GM19238 (cell line): ENCODE data around the gene PTCHD1.

Source experiments
- DNase-seq: peaks from one replicate; pipeline ENCODE4 v3.0.0; 2011; ENCODE audit warnings: low spot score; ENCODE audit not compliant: insufficient read length

PTCHD1 gene

DNA sequence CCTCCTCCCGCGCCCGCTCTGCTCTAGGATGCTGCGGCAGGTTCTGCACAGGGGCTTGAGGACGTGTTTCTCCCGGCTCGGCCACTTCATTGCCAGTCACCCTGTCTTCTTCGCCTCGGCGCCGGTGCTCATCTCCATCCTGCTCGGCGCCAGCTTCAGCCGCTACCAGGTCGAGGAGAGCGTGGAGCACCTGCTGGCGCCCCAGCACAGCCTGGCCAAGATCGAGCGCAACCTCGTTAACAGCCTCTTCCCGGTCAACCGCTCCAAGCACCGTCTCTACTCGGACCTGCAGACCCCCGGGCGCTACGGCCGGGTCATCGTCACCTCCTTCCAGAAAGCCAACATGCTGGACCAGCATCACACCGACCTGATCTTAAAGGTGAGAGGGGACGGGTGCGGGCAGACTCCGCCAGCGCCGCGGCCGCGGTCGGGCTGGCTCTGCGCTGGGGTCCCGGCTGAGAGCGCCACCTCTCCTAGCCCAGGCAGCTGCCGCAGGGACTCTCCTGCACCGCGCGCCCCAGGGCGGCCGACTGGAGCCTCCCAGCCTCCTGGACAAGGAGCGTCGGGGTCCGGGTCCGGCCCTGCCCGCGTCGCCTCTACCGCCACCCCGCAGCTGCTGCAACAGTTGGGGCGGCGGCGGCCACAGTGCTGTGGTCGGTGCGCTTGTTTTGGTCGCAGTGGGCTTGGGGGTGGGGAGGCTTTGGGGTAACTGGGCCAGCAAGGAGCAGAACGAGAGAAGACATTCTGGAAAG, at the start of gene PTCHD1:
PTCHD1 (plus strand) TSS at position 2 of the 752 bp plus-strand sequence; CDS start at position 29, 27 bp downstream.
- no peak for DNase-seq

- DNase-seq = no peak
Observed at GRCh38 chrX:23286731-23287130, 47.9 kb upstream of the PTCHD1 start.

GRCh38 chrX:23287191-23287725, 47.4 kb upstream of the PTCHD1 start:
- DNase-seq = no peak

GRCh38 chrX:23292354-23292987, 42.2 kb upstream of the PTCHD1 start:
- no peak for DNase-seq

GRCh38 chrX:23292988-23293651, 41.5 kb upstream of the PTCHD1 start:
- DNase-seq = no peak

GRCh38 chrX:23304881-23305280, 29.8 kb upstream of the PTCHD1 start:
- no peak for DNase-seq

DNA sequence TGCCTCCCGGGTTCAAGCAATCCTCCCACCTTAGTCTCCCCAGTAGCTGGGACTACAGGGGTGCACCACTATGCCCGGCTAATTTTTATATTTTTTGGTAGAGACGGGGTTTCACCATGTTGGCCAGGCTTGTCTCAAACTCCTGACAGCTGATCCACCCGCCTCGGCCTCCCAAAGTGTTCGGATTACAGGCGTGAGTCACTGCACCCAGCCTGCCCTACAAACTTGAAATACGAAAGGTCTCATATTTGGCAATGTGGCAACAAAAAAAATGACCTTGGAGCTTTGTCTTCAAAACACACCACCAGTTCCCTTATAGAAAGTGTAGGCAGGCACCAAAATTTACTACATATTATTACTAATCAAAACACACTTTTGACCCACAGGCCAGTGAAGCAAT, 22.9 kb upstream of the PTCHD1 start:
- no peak for DNase-seq

- DNase-seq = no peak
Observed at GRCh38 chrX:23312136-23312535, 22.5 kb upstream of the PTCHD1 start.

DNA sequence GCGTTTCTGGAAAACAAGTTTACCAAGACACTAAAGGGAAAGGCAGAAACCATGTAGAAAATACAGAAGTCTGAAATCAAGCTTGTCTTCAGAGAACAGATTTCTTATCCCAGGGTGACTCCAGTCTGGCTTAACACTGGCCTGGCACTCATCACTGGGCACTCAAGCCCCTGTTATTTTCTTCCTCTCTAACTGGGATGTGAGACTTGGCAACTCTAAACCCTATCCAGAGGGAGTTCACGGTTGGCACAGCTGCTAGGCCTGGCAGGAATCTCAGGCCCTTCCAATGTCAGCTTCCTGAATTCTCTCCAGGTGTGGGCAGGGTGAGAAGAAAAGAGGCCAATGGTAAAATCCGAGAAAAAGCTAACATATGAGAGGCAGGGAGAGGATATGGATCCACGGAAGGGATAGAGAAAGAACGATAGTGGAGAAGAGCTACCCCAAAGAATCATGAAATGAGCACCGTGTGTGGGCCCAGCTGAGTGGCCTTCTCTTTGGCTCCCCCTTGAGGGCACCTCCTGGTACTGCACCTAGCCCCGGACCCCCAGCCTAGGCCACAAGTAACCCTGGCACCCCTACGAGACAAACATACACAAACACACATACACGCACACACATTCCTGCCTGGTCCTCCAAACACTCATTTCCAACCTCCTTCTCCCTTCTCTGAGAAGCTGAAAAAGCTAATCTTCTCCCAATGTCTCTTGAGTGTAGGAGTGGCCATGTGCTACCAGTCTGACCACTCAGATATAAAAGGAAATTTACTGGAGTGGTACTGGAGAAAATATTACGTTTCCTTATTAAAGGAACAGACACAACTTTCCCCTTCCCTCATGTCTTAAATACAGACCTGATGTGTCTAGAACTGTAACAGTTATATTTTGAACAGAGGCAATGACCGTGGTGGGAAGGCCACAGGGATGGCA, 16.6 kb upstream of the PTCHD1 start:
- peak; percentile 48 for DNase-seq

DNA sequence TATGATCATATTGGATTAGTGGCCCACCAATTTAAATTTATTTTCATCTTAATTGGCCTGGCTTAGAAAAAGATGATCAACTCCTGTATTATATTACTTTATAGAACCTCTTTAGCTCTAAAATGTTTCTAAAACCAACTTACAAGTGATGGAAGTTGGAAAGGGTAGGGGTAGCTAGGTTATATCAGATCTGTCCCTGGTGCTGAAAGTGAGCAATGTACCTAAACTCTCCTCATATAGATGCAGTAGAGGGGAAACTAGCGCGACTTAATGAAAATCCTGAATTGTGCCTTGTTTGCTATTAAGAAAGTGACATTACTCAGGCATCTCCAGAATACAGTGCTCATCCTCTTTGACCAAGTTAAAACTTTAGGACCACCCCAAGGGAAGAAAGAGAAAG, 7.5 kb upstream of the PTCHD1 start:
- no peak for DNase-seq

DNA sequence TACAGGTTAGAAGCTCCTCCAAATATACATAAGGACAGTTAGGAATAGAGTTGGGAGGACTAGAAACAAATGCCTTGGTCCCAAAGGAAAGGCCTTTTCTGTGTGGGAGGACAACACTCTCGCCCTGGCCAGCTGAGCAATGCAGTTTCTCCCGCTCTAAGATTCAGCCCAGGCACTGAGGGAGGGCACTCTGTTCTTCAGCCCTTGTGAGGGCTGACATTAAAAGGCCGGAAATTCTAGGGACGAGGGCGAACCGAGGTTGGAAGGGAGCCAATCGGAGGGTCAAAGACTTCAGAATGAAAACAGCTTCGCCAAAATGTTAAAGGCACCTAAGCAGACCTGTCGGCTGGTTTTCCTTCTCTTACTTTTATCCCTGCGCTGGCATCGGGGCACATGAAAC, 2.9 kb upstream of the PTCHD1 start:
- DNase-seq = no peak

- DNase-seq = no peak
Observed at GRCh38 chrX:23332101-23332887, 2.4 kb upstream of the PTCHD1 start.

DNA sequence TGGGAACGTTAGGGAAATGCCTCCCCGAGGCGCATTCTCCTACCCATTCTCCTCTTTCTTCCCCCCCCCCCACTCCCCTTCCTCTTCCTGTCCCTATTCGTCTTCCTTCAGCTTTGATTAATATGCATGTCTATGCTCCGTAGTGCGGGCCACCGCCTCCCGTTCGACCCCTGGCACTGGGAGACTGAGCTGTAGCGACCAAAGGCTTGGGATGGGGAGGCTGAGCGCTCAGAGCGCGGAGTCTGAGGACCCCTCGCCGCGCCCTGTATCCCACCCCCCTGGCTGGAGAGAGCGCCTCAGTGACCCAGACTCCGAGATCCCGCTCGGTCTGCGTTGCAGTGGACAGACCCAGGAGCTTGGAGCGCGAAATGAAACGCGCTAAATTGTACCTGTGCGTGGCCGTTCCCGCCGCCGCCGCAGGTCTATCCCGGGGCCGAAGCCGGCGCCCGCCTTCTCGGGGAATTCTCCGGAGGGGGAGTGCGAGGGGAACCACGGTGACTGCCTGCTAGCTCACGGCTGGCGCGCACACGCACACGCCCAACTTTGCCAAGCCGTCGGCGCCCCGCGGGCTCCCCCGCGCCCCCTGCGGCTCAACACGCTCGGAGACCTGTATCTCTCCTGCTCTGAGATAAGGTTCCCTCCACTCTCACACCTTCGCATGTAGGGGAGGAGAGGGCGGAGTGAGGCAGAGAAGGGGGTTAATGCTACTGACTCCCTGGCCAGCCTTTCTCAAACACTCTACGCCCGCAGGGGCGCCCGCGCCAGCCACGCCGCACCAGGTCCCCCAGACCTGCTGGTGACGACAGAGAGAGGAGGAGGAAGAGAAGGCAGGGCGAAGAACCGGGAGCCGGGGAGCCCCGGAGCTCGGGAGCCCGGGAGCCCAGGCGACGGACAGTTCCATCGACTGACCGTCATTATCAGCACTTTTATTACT, 1.5 kb upstream of the PTCHD1 start:
- no peak for DNase-seq

DNA sequence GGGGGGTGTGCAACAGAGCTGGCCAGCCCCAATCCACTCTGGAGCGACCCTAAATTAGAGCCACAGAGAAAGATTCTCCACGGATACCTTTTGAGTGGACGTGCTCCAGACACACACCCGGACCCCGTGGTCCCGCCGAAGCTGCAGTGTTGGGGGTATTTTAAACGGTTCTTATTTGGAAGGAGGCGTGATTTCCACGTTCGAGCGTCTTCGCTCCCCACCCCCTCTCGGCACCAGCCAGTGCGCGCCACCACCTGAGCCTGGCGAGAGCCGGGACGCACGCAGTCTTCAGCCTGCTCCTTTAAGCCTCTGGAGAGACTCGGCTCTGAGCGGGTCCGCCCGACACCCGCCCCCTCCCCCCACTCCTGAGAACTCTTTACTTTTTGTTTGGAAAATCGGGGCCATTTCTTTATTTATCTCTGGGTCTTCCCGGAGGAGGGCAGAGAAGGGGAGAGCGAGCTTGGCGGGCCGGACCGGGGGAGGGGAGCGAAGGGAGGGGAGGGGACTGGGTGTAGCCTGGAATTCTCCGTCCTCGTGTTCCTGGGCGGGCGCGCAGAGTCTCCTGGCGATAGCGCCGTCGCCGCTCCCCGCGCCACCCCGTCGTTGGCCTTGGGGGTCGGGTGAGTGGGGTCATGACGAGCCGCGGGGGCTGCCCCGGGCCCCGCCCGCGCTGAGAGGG, 668 bp upstream of the PTCHD1 start:
- DNase-seq = no peak

- DNase-seq = no peak
Observed at GRCh38 chrX:23334521-23334847, 165 bp upstream of the PTCHD1 start.

DNA sequence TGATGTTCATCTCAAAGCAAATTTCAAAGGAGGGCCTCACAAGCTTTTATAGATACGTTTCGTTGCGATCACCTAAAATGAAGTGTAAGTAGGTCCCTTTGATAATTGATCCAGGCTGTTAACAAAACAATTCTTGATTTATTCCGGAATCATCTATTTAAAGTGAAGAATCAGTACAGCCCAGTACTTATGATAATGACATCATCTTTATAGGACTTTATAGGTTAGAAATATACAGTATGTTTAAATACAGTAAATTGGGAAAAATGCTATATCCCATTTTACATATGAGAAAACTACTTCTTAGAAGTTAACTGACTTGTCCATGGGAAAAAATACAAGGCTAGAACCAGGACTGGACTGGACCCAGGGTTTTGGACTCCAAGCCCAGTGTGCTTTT, 3.7 kb downstream of the PTCHD1 start:
- no peak for DNase-seq

DNA sequence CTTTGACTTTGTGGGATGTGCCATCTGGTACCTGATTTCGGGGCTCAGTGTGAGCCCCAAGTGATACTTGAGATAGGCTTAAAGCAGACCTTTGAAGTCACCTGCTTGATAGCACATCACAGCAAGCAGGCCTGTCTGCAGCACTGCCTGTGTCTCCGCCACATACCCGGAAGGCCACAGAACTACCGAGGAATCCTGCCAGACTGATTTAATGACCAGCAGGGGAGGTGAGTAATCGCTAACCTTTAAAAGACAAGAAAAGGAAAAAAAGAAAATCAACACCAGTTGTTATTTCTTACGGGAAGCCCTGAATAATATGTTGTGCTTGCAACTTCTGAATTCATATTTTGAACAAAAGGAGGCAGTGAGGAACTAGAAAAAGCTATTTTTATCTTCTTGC, 6.8 kb downstream of the PTCHD1 start:
- no peak for DNase-seq

GRCh38 chrX:23344238-23344903, 9.7 kb downstream of the PTCHD1 start:
- no peak for DNase-seq
